ENCODE results near the gene DDOST. TPM values are rescaled to one million over a fixed set of nuclear protein-coding genes. Genes with fewer than 3 reads are reported as not detected.
A peak's percentile ranks its signal among the peaks of the same experiment; 100 is the strongest.
"Not testable (repeated sequence)": the region's sequence is repeated elsewhere in the genome, so short reads cannot be mapped to it uniquely, and the experiment has no call there.

The DDOST gene
- total RNA-seq, 1 donor from 2014 or later = 246 TPM

DNA sequence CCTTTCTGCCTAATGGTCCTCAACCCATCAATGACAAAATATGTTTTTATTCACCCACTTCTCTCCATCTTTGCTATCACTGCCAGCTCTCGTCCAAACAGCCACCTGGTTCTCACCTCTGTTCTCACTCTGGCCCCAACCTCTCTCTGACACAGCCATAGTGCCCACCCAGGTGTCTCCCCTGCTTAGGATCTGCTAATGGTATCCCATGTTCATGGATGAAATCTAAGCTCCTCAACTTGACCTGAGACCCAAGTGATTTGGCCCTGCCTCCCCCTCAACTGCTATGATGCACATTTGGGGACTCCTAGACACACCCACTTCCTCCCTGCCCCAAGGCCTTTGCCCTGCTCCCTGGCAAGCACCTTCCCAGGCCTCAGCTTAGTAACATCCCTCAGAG is 30.7 kb upstream of the DDOST start:
- DNase-seq (ENCODE audit: low spot score) = no peak

GRCh38 chr1:20689645-20690056 is 28.5 kb upstream of the DDOST start:
- DNase-seq (ENCODE audit: low spot score) = no peak

DNA sequence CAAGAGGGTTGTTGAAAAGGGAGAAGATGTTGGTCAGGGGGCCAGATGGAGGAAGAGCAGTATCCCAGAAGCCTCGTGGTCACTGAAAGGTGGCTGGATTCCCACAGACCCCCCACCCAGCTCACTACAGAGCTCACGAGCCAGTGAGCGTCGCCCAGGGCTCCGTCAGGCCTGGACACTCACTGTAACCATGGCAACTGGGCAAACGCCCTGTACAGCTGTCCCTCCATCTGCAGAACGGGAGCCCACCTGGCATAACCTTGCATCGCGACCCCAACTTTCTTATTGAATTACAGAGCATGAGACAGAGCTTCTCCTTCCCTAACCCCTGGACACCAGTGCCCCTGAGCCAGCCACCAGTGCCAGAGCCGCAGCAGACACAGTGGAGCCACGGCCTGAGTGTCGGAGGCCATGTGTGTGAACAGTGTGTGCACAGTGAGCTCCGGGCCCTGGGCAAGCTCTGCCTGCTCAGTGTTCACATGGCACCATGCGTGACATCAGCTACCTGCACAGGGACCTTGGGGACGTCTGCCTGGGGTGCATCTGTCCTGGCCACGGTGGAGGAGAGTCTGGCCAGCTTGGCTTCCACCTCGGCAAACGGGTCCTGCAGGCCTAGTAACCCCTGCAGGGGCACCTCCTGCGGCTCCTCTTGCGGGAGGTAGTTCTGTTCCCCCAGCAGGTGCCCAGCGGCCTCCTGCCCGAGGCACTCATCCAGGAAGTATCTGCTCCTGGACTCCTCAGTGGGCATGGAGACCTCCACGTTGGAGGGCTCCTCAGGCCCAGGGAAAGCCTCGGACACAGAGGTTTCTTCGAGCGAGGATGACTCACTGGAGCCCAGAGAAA is 25.9 kb upstream of the DDOST start:
- no peak for DNase-seq (ENCODE audit: low spot score)

- no peak for DNase-seq (ENCODE audit: low spot score)
These were observed 24.6 kb upstream of the DDOST start for GRCh38 chr1:20685741-20686140.

GRCh38 chr1:20685099-20685662 is 24.0 kb upstream of the DDOST start:
- no peak for DNase-seq (ENCODE audit: low spot score)

GRCh38 chr1:20684651-20685050 is 23.5 kb upstream of the DDOST start:
- DNase-seq (ENCODE audit: low spot score) = no peak

DNA sequence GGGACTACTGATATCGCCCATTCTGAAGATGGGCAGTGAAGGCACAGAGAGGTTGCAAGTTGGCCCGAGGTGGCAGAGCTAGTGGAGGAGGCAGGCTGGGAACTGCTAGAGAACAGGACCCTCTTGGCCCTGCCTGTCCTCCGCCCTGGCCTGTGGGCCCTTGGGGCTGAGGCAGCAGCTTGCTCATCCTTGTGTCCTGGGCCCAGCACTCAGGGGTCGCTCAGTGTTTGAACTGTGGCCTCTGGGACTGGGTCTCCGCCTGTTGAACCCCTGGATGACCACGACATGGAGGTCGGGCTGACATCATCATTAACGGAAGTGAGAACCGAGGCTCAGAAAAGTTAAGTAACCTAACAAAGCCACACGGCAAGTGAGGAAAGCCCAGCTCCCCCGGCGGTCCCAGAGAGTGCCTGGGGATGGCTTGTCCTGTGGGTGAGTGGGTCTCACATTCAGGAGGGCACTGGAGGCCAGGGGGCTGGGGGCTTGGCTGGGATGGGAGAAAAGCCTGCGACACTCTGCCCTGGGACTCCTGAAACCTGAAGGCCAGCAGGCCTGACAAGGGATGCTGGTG is 23.0 kb upstream of the DDOST start:
- DNase-seq (ENCODE audit: low spot score) = no peak

GRCh38 chr1:20683614-20684013 is 22.4 kb upstream of the DDOST start:
- DNase-seq (ENCODE audit: low spot score) = no peak

- DNase-seq (ENCODE audit: low spot score) = peak; percentile 23
These were observed 21.5 kb upstream of the DDOST start for GRCh38 chr1:20682571-20683236.

DNA sequence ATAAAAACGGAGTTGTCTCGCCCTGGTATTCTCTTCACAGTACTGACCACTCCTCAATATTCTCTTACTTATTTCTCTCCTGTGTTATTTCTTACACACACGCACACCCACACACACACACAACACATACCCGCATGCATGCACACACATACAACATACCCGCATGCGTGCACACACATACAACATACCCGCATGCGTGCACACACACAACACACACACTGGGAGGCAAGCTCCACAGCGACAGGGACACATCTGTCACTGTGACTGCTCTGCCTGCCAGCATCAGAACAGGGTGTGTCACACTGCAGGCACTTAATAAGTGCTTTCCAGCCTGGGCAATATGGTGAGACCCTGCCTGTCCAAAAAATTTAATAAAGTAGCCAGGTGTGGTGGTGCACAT is 20.8 kb upstream of the DDOST start:
- DNase-seq (ENCODE audit: low spot score) = no peak

- no peak for DNase-seq (ENCODE audit: low spot score)
These were observed 19.1 kb upstream of the DDOST start for GRCh38 chr1:20680269-20680668.

GRCh38 chr1:20678599-20678998 is 17.4 kb upstream of the DDOST start:
- DNase-seq (ENCODE audit: low spot score) = no peak

GRCh38 chr1:20673626-20674025 is 12.5 kb upstream of the DDOST start:
- DNase-seq (ENCODE audit: low spot score) = not testable (repeated sequence)

GRCh38 chr1:20672265-20672632 is 11.1 kb upstream of the DDOST start:
- no peak for DNase-seq (ENCODE audit: low spot score)

DNA sequence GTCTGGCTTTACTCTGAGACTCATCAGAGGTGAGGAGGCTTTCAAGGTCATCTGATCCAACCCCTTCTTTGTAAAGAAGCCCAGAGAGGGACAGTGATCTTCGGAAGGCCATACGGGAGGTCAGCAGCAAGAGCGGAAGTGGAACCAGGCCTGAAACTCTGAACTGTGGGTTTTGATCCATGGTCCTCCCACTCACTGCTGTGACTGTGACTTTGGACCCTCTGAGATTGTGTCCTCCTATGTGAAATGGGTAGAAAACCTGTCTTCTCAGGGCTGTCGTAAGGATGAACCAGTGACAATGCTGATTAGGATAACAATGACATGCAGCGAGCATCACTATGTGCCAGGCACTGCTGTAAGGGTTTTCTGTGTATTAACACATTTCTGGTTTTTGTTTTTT is 9.8 kb upstream of the DDOST start:
- DNase-seq (ENCODE audit: low spot score) = no peak

DNA sequence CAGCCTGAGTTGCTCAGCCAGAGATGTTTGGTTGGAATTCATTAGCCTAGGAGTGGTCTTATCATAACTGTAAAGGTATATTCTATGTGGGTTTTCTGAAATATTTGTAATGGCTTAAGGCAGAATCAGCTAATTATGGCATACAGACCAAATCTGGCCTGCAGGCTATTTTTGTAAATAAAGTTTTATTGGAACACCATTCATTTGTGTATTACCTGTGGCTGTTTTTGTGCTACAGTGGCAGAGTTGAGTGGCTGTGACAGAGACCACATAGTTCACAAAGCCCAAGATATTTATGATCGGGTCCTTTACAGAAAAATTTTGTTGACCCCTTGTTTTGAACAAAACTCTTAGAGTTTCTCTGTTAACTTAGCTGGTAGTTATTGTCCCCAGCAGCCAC is 7.4 kb upstream of the DDOST start:
- no peak for DNase-seq (ENCODE audit: low spot score)

DNA sequence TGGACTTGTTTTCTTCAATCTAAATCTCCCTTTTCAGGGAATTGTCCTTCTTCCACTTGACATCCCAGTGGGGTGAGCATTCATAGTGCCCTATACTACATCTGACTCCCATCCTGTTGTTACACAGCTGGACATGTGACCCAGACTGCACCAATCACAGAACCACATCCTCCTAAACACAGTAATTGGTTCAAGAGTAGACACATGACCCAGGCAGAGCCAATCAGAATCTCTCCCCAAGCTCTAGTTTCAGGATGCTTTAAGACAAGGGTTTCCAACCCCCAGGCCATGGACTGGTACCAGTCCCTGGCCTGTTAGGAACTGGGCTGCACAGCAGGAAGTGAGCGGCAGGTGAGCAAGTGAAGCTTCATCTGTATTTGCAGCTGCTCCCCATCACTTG is 5.6 kb upstream of the DDOST start:
- no peak for DNase-seq (ENCODE audit: low spot score)

GRCh38 chr1:20666146-20666545 is 5.0 kb upstream of the DDOST start:
- DNase-seq (ENCODE audit: low spot score) = no peak

DNA sequence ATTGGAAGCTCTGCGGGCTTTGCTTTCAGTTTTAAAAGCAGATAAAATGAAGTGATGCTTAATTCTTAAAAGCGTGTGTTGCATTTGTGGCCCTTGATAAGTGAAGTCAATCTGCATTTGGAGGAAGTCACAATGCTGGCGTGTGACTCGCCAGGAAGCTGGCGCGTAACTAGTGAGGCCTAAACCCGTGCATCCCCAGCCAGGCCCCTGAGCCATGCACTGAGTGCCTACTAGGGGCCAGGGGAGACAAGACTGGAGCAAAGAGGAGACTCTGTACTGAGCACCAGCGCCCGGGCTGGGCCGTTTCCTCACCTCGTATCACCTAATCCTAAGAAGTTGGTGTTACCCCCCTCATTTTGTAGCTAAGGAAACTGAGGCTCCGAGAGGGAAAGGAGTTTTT is 4.6 kb upstream of the DDOST start:
- no peak for DNase-seq (ENCODE audit: low spot score)

- no peak for DNase-seq (ENCODE audit: low spot score)
These were observed 3.0 kb upstream of the DDOST start for GRCh38 chr1:20663969-20664715.

- DNase-seq (ENCODE audit: low spot score) = no peak
These were observed 2.2 kb upstream of the DDOST start for GRCh38 chr1:20663365-20663764.

- DNase-seq (ENCODE audit: low spot score) = no peak
These were observed 924 bp upstream of the DDOST start for GRCh38 chr1:20662110-20662475.

All from umbilical cord (tissue), 2 donors.